DMS79 treated with DMSO at 0.1 percent for 48 hours (cell line): ENCODE measurements around the gene SLC12A2.

ENCODE experiments used
- DNase-seq: peaks from one replicate; lab custom pipeline; 2025; lab: John Stamatoyannopoulos, UW

Gene SLC12A2

DNA sequence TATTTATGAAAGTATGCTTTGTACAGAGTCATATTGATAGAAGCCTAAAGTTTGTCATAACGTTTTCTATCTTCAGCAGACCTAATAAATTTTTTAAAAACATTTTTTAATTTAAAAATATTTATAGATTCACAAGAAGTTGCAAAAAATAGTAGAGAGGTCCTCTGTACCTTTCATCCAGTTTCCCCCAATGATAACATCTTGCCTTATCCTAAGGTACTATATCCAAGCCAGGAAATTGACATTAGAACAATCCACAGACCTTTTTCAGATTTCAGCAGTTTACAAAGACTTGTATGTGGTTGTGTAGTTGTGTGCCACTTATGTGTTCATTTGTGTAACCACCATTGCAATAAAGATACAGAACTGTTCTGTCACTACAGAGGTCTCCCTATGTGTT lies 88.5 kb downstream of the SLC12A2 start:
- no peak for DNase-seq

DNA sequence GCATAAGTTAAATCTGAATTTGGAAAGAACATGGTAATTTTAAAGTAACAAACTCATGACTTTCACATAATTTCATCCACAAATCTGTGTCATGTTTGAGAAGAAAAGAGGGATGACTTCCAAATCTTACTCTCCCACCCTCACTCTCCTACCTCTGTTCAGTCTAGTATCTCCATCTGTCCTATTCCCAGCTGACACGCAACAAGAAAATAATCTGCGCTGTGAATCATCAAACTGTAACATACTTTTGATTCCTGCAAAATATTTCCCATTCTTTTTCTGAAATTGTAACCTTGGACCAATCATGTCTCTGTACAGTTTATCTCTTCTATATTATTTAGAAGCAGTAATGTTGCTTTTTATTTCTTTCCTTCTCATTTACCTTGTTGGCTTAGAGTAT lies 91.4 kb downstream of the SLC12A2 start:
- DNase-seq = no peak

DNA sequence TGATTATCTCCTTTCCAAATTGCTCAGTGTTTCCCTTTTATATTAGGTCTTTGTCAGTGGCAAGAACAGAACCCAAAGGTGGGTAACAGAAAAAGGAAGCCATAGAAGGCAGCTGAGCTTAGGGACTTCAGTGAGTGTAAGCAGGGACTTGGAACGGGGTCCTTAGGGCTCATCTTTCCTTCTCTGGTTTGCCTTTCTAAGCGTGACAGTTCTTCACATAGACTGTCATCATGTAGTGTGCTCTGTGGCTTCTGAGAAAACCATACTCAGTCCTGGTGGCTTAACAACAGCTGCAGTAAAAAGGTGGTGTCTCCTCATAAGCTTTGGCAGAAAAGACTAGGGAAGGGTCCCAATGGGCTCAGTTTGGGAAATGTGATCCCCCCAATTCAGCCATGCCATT lies 108.8 kb downstream of the SLC12A2 start:
- no peak for DNase-seq

DNA sequence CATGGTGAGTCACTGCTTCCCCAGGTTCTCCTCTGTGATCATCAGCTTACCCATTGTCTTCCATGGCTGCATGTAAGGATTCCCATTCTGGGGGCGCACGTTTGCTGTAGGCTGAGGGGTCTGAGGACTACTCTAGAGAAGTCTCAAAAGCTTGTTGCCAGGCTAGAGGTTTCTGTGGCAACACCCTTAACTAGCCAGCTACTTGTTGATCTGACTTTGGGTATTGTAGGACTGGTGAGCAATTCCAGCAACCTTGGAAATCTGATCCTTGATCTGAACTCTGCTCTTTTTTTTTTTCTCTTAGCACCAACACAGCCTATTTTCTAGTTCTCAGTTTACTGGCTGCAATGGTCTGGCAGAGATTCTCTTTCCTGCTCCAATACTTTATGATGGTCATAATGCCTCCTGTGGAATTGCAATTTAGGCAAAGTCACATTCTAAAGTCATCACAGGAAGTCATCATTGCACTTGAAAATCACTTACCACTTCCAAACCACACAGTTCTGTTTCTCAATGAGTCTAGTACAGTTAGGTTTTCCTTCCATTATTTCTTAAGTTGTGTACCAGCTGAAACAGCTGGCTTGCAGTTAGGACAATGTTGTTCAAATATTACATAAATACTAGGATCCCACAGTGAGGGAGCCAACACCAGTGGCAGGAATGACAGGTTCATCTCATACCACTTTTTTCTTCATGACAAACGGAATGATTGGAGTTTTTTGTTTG lies 110.3 kb downstream of the SLC12A2 start:
- DNase-seq = no peak

DNA sequence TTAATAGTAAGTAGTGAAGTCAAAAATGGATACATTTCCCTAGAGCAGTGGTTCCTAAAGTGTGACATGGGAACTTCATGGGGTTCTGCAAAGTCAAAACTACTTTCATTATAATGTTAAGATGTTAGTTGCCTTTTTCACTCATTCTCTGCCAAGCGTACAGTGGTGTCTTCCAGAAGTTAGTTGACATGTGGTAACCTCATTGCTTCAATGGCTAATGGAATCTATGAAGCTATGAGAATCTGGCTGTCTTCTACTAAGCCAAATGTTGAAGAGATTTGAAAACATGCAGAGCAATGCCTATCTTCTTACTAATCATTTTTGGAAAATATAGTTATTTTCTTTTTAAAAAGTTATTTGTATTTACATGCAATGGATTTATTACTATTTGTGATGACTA lies 111.8 kb downstream of the SLC12A2 start:
- no peak for DNase-seq

DNA sequence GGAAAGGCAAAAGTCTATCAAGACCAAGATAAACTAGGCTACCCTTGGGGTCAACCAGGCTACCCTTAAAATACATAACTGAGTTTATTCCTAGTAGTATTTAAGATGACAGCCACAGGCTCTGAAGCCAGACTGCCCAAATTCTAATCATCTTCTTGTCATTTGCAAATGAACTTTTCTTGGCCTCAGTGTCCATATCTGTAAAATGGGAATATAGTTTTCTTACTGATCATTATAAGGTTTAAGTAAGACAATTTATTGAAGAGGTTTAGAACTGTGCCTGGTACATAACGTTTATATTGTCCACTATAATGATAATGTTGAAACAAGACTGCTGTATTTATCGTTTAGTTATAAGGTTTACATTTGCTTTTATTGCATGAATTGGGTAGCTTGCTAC lies 112.5 kb downstream of the SLC12A2 start:
- DNase-seq = no peak

DNA sequence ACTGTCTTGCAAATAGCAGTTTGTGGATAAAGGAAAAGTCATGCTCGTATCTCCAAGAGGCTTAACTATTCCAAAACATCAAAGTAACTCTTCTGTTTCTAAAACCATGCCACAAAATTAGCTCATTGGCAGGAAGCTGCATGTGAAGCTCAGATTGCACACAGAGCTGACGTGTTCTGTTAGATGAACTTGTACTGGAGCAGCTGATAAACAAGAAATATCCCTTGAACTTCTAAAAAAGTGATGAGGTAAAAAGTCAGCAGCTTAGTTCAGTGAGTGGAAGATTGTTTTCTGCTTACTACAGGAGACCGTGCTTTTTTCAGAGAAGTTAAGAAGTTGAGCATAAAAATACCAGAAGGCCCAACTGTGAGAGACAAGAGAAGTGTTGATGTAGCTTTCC lies 113.2 kb downstream of the SLC12A2 start:
- no peak for DNase-seq

DNA sequence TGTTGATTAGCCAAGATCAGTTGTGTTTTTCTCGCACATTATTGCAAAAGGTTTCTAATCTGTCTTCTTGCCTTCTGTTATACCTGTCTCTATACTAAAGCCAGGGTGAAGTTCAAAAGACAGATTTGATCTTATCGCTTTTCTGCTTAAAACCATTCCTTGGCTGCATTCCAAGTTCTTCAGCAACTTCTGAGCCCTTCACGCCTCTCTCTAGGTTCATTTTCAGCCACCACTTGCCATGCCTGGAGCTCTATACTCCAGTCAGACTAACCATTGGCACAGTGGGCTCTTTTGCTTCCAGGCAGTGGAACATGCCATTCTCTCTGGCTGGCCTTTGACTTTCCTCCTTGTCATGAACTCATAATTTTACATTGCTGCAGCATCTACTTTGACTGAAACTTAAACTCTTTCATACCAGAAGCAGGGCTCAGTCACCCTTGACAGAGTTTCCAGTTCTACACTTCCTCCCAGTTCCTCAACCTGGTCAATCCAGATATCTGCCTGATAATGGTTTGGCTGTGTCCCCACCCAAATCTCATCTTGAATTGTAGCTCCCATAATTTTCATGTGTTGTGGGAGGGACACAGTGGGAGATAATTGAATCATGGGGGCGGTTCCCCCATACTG lies 114.4 kb downstream of the SLC12A2 start:
- no peak for DNase-seq

DNA sequence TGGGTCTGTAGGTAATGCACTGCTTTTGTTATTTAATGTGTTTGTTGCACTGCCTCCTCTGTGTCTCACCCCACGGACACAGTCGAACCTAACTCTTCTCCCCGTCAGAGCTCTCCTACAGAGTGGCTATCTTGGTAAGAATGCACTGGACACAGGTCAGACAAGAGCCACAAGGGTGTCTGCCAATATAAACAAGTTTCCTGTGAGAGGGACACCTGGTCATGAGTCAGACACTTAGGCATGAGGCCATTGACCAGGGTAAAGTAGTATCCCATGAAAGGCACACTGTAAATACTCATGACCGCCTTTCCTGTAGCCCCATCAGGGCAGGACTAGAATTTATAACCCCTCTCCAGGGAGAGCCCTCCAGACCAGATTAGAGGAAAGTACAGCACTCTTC lies 115.5 kb downstream of the SLC12A2 start:
- no peak for DNase-seq

DNA sequence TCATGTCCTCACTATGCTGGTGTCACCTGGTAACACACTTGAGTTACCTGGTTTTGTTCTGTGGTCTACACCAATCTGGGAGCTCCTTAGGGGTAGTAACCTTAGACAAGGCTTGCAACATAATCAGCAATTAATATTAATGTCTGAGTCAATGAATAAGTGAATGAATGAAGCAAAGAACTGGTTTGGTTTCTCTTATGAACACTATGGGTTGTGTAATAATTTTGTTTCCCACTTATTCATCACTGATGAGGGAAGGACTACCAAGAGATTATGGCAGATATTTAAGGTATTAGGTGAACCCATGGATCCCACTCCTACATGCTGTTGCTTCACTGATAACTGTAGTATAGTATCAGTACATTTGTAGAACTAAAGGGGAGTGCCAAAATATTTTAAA lies 116.0 kb downstream of the SLC12A2 start:
- no peak for DNase-seq

DNA sequence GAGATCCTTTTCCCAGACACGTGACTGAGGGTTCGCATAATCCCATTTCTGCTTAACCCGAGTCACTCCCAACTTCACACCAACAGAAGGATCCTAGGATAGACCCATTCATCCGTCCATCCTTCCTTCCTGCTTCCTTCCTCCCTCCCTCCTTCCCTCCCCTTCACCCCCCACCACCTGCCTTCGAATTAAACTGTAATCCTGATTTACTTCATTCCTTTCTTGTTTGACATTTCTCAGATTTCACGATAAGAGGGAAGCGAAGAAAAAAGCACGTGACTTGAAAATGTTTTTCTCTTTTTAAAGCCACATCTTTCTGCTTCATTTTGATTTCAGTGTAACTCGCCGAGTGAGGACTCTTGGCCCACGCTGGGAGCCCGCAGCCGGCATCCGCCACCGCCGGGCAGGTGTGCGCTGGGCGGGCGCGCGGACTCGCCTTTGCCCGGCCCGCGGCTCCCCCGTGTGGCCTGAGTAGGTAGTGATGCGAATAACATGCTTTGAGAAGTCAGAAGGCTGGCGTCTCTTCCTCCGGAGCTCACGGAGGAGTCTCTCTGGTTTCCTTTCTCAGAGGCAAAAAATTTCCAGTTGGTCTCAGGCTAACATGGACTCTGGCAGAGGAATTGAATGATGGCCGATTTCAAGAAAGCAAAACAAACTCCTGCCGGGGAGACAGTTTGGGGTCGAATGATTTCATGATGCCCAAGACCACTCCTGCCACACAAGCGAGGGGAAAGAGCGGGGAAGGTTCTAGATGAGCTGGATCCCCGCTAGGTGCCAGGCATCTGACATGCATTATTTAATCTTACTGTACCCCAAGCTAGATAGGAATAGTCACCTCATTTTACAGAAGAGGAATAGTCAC lies 117.7 kb downstream of the SLC12A2 start:
- DNase-seq = peak; percentile 42

DNA sequence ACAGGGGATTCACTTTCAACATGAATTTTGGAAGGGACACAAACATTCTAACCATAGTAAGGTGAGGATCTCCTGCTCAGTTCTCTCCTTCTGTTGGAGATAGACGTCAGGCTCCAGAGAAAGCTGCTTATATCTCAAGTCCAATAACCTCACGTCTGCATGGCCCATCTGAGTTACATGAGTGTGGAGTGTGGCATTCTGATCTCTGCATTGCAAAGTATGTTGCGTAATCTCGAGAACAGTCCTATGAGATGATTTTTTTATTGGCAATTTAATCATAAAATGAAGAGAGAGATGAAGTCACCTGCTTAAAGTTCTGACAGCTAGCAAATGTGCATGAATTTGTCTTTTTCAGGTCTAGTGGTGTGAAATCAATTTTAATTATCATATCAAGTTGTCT lies 118.8 kb downstream of the SLC12A2 start:
- DNase-seq = no peak

DNA sequence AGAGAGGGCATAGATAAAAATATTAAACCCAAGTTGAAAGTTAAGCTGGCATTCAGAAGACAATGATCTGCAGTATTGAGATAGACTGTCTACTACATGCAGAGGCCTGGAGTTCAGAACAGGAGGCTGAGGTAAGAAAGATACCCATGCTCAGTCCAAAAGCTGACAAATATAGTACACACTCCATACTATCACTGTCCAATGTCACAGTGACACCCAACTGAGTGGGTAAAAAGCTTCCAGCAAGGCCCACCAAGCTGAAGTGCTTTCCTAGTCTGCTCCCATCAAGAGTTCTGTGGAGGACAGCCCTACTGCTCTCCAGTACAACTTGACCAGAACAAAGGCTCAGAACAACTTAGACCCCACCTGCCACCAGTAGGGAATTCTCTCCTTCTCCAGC lies 124.9 kb downstream of the SLC12A2 start:
- DNase-seq = no peak

DNA sequence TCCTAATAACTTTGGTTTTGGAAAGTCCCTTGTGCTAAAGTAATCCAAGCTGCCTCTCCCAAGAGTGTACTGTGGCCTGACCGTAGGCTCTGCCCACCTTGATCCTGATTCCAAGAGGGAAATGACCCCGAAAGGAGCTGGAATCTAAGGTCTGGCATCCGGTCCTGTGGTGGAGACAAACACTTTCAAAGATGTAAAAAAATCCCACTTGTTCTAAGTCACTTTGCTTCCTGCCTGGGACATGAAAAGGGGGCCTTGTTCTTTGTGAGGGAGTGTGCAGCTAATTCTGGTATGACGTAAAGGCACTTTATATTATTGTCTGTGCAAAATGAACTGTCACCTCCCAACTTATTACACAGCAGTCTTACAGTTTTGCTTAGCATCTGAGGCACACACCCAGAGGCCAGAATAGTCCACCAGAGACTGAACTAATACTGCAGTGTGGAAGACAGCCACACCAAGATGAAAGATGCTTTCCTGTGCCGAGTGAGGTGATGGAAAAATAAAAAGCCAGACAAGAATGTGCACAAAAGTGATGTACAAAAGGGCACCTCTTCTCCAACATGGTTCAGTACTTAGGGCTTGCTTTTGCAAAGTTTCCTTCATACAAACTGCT lies 128.7 kb downstream of the SLC12A2 start:
- DNase-seq = no peak

DNA sequence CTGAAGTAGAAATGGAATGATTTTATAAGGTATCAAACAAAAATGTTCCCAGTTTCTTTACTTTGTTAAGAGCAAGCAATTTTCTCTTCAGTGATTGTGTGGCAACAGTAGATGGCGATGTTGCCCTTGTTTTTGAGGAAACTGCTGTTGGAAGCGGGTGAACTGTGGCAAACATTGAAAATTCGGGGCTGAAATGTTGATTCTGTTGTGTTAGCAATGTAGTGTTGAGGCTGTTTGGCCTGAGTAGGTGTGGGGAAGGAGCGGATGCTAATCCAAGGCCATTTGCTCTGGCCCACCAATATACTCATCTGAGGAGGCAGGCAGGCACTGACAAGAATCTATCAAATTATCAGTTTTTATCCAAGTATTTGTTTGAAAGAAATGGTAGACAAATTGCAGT lies 129.8 kb downstream of the SLC12A2 start:
- peak; percentile 13 for DNase-seq

DNA sequence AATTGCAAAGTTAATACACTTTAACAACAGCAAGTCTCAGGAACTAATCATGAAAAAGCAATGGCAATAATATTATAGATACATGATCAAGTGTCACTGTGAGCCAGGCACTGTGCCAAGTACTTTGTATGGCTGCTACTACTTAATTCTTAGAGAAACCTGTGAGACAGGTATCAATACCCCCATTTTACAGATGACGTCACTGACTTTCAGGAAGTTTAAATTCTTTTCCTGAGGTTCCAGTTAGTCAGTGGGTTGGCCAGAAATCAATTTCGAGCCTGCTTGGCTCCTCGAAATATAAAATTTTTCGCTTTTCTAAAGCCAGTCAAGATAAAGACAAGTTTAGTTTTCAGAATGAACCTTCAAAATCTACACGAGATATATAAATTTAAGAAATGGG lies 130.3 kb downstream of the SLC12A2 start:
- DNase-seq = no peak

DNA sequence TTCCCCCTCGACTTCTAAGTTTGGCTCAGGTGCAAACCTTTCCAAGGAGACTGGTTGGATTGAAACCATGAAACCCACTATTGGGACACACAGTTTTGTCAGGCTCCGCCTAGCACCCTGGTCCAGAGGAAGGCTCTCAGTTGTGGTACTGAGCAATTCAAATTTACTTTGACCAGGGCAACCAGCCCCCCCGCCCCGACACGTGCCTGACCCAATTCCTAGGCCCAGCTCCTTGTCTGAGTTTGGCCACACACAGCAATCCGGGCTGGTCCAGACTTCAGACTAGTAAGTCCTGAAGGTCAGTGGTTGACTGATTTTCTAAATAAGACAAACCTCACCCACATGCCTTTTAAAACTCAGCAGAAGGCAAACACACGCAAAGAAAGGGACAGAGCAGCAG lies 132.7 kb downstream of the SLC12A2 start:
- DNase-seq = no peak

DNA sequence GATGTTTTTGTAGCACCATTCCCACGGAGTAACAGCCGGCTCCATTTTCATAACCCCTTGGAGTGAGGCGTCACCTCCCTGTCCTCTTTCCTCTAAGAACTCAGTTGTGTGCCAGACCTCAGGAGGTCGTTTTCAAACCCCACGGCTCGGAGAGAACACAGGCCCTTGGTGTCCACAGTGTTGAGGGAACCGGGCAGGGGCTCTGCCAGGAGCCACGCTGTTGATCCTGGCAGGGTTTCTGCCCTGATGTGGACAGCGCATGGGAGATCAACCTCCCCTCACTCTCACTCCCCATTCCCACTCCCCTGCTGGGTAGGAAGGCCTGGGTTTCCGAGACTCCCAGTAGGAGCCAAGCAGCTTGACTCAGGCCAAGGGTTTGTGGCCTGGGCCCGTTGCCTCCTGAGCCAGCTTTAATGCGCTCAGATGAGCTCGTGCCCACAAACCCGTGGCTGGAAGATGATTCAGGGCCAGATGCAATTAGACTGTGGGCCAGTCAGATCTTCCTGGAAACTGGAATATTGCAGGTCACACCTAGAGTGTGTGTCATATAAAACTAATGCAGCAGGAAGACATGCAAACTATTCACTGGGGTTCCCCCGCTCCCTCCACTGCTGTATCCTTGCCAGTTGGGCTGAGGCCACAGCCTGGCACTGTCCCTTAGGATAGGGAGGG lies 133.4 kb downstream of the SLC12A2 start:
- no peak for DNase-seq

DNA sequence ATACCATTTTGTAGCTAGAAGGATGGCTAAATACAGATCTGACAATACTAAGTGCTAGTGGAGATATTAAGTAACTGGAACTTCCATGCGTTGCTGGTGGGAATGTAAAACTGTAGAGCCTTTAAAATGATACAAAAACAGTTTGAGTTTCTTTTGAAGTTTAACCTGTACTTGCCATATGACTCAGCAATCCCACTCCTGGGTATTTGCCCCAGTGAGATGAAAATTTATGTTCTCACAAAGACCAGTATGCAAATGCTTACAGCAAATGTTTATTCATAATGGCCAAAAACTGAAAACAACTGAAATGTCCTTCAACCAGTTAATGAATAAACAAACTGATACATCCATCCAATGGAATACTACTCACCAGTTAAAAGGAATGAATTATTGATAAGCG lies 137.3 kb downstream of the SLC12A2 start:
- no peak for DNase-seq

DNA sequence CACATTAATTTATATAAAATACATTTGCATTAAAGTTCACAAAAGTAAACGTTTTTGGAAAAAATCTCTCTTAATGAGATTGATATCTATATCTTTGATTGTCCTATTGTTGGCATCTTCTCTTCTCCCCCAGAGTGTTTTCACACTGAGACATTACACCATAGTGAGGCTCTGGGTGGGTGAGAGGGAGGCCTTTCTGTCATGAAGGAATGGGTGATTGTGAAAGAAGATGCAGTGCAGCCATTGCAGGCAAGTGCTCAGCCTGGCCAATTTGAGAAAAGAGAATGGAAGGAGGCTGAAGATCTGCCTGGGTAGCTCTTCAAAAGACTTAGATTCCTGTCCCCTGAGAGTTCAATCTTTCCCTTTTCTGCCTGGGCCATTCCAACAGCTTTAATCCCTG lies 140.8 kb downstream of the SLC12A2 start:
- no peak for DNase-seq

DNA sequence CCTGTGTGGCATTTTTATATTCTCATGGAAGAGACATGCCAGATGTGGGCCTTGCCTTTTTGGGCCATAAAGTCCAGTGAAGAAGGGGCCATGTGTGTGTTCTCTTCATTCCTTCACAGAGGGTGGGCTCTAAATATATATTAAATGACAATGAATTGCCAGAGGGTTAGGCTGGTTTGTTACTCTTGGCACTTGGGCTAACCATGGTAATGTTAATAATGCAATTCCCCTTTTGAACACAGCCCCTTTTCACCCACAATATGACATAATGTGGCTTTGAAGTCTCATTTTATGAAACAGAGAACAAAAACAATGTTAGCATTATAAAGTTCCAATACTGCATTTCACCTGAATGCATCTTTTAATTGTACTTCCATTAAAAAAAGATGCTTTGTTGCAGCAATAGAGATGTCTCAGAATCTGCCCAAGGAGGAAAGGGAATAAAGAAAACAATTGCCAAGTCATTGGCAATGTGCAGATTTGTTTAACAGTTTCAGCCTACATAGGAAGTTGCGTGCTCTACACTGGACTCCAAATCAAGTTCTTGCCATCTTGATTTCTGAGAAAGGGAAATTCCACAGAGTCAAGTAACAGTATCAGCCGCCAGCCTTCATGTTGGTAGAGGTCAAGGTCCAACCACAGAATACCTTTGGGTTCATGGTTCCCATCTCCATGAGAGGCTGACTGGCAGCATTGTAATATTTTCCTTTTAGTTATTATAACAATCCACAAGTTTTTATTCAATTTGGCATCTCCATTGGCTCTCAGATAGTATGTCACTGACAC lies 141.9 kb downstream of the SLC12A2 start:
- no peak for DNase-seq
